Suprapubic skin (tissue), 3 donors: ENCODE measurements around the gene PSMG2.

Source experiments
- CTCF ChIP-seq, 2 donors: fragments of 200-600 bp in 1 of 2; fragments of 450-650 bp in 1 of 2; sonication (generic) in 1 of 2; IDR thresholded peaks; one replicate each; pipeline ENCODE4 v1.5.1; 2016 to 2019; ENCODE audit warnings: antibody characterized with exemption in 2 of 2, mild to moderate bottlenecking in 1 of 2, moderate library complexity in 1 of 2
- POLR2A ChIP-seq, 2 donors: fragments of 450-650 bp; IDR thresholded peaks; one replicate each; pipeline ENCODE4 v1.6.1; 2017; ENCODE audit warnings: antibody characterized with exemption in 2 of 2, mild to moderate bottlenecking in 2 of 2, moderate library complexity in 2 of 2

GRCh38 chr18:12699747-12700146, 3.1 kb upstream of the PSMG2 start:
- TF ChIP-seq CTCF (IDR thresholded peaks at IDR 0.05) (no peak), POLR2A (IDR thresholded peaks at IDR 0.05) (no peak)
